Esophagus (tissue), 2 donors: ENCODE results near the gene FAM120A. TPM values are rescaled to one million over a fixed set of nuclear protein-coding genes. Genes with fewer than 3 reads are reported as not detected.
A peak's percentile ranks its signal among the peaks of the same experiment; 100 is the strongest.

Source experiments
- H3K27ac ChIP-seq, 2 donors: one replicate each; pipeline ENCODE4 v1.5.1; 2013; ENCODE audit warnings: low read depth in 2 of 2, mild to moderate bottlenecking in 2 of 2, inconsistent platforms in 1 of 2, low read length in 1 of 2, moderate library complexity in 1 of 2
- H3K27me3 ChIP-seq, 2 donors: one replicate each; pipeline ENCODE4 v1.6.1; 2013; ENCODE audit warnings: low read length in 2 of 2, control low read depth in 1 of 2, mild to moderate bottlenecking in 1 of 2; ENCODE audit not compliant: insufficient read depth in 2 of 2, control insufficient read depth in 1 of 2
- H3K36me3 ChIP-seq, 2 donors: one replicate each; pipeline ENCODE4 v1.6.1; 2013; ENCODE audit warnings: low read length in 1 of 2; ENCODE audit not compliant: control insufficient read depth in 2 of 2, insufficient read depth in 2 of 2
- H3K4me1 ChIP-seq, 2 donors: one replicate each; pipeline ENCODE4 v1.6.1; 2013; ENCODE audit warnings: low read length in 1 of 2; ENCODE audit not compliant: control insufficient read depth in 2 of 2, insufficient read depth in 2 of 2
- H3K4me3 ChIP-seq, 2 donors: one replicate each; pipeline ENCODE4 v1.5.1; 2013; ENCODE audit warnings: low read length in 2 of 2, mild to moderate bottlenecking in 2 of 2, low read depth in 1 of 2, moderate library complexity in 1 of 2
- H3K9me3 ChIP-seq, 2 donors: one replicate each; pipeline ENCODE4 v1.6.1; 2013; ENCODE audit warnings: mild to moderate bottlenecking in 2 of 2, low read depth in 1 of 2, low read length in 1 of 2, moderate library complexity in 1 of 2; ENCODE audit not compliant: control insufficient read depth in 2 of 2, insufficient read depth in 1 of 2
- WGBS, 2 donors: extraction: QIAGEN DNeasy Blood & Tissue Kit; methylation state at CpG; one replicate each; pipeline ENCODE4 v1.1.7; 2013; 5-methylcytosine and 5-hydroxymethylcytosine counted together
- polyA plus RNA-seq, 2 donors: library from polyadenylated mRNA; stranded (reverse); fragments of 200-250 nt; gene quantifications; one replicate each; pipeline ENCODE4 v1.2.3, GENCODE V29; 2013
- donor health status: healthy with polysubstance abuse.
- donor health status: Bipolar disorder and iron deficiency.

The FAM120A gene
- polyA plus RNA-seq, 2 donors = 31.3 to 32.1 TPM

GRCh38 chr9:93577975-93578682 lies 126.6 kb downstream of the FAM120A start:
- H3K4me1 ChIP-seq = peaks cover 16 to 32% of the 10 kb centered on the region in 2 donors
- H3K27me3 ChIP-seq = no peaks in the 10 kb centered on the region
- no peaks in the 10 kb centered on the region for H3K36me3 ChIP-seq
- no peaks in the 10 kb centered on the region for H3K9me3 ChIP-seq
- peak overlapping the region; percentile 92 for H3K27ac ChIP-seq
- WGBS, 2 donors = 56 to 57% methylated on average over 13 of the region's 13 CpGs
- H3K4me3 ChIP-seq = peak overlapping the region; percentile 83 to 87

GRCh38 chr9:93578844-93579243 lies 127.4 kb downstream of the FAM120A start:
- Histone ChIP-seq H3K4me3 (no peak overlapping the region), H3K9me3 (no peaks in the 10 kb centered on the region), H3K27ac (no peak overlapping the region), H3K36me3 (no peaks in the 10 kb centered on the region), H3K4me1 (peaks cover 16 to 32% of the 10 kb centered on the region in 2 donors), H3K27me3 (no peaks in the 10 kb centered on the region)
- 65 to 69% methylated on average over 5 of the region's 5 CpGs for WGBS, 2 donors

- H3K36me3 ChIP-seq = no peaks in the 10 kb centered on the region
- H3K27ac ChIP-seq = peak overlapping the region in 1 of 2 donors; percentile 29
- no peaks in the 10 kb centered on the region for H3K27me3 ChIP-seq
- H3K4me3 ChIP-seq = no peak overlapping the region
- H3K4me1 ChIP-seq = peaks cover 16 to 28% of the 10 kb centered on the region in 2 donors
- H3K9me3 ChIP-seq = no peaks in the 10 kb centered on the region
- WGBS, 2 donors = 80 to 84% methylated on average over 20 of the region's 20 CpGs
Measured at GRCh38 chr9:93579711-93580516, 128.4 kb downstream of the FAM120A start.

- WGBS, 2 donors = 68 to 70% methylated on average over 10 of the region's 10 CpGs
- H3K4me1 ChIP-seq = peaks cover 16 to 23% of the 10 kb centered on the region in 2 donors
Measured at GRCh38 chr9:93580654-93581380, 129.3 kb downstream of the FAM120A start.

GRCh38 chr9:93582115-93582514 lies 130.6 kb downstream of the FAM120A start:
- no peak overlapping the region for H3K27ac ChIP-seq
- H3K4me1 ChIP-seq = peaks cover 24 to 27% of the 10 kb centered on the region in 2 donors
- H3K36me3 ChIP-seq = no peaks in the 10 kb centered on the region
- H3K9me3 ChIP-seq = no peaks in the 10 kb centered on the region
- 46 to 71% methylated on average over 5 of the region's 5 CpGs for WGBS, 2 donors
- no peaks in the 10 kb centered on the region for H3K27me3 ChIP-seq
- H3K4me3 ChIP-seq = no peak overlapping the region

More at GRCh38 chr9:93580654-93581380, 129.3 kb downstream of the FAM120A start:
- Histone ChIP-seq H3K27ac (no peak overlapping the region), H3K4me3 (no peak overlapping the region), H3K27me3 (no peaks in the 10 kb centered on the region), H3K9me3 (no peaks in the 10 kb centered on the region), H3K36me3 (no peaks in the 10 kb centered on the region)

GRCh38 chr9:93582550-93582949 lies 131.1 kb downstream of the FAM120A start:
- WGBS, 2 donors = 63 to 75% methylated on average over 3 of the region's 3 CpGs
- no peak overlapping the region for H3K27ac ChIP-seq
- H3K4me3 ChIP-seq = no peak overlapping the region
- H3K27me3 ChIP-seq = no peaks in the 10 kb centered on the region
- no peaks in the 10 kb centered on the region for H3K9me3 ChIP-seq
- peaks cover 24 to 27% of the 10 kb centered on the region in 2 donors for H3K4me1 ChIP-seq
- peaks cover 0 to under 1% of the 10 kb centered on the region in 2 donors for H3K36me3 ChIP-seq

GRCh38 chr9:93585259-93585658 lies 133.8 kb downstream of the FAM120A start:
- Histone ChIP-seq H3K36me3 (peaks cover 0 to 3% of the 10 kb centered on the region in 2 donors), H3K4me1 (peaks cover 17 to 20% of the 10 kb centered on the region in 2 donors), H3K27me3 (no peaks in the 10 kb centered on the region), H3K9me3 (no peaks in the 10 kb centered on the region), H3K27ac (no peak overlapping the region), H3K4me3 (no peak overlapping the region)
- 92 to 94% methylated on average over 4 of the region's 4 CpGs for WGBS, 2 donors

- no peaks in the 10 kb centered on the region for H3K9me3 ChIP-seq
- H3K27me3 ChIP-seq = no peaks in the 10 kb centered on the region
- WGBS, 2 donors = 98% methylated on average over 4 of the region's 4 CpGs
- H3K4me3 ChIP-seq = no peak overlapping the region
- peaks cover 16 to 19% of the 10 kb centered on the region in 2 donors for H3K4me1 ChIP-seq
- no peak overlapping the region for H3K27ac ChIP-seq
- H3K36me3 ChIP-seq = peaks cover 0 to 3% of the 10 kb centered on the region in 2 donors
Measured at GRCh38 chr9:93585695-93586094, 134.2 kb downstream of the FAM120A start.

GRCh38 chr9:93586290-93587057 lies 135.0 kb downstream of the FAM120A start:
- H3K27ac ChIP-seq = no peak overlapping the region
- no peak overlapping the region for H3K4me3 ChIP-seq
- no peaks in the 10 kb centered on the region for H3K27me3 ChIP-seq
- H3K9me3 ChIP-seq = no peaks in the 10 kb centered on the region
- peaks cover 14% of the 10 kb centered on the region in 2 donors for H3K4me1 ChIP-seq
- WGBS, 2 donors = 87 to 89% methylated on average over 13 of the region's 13 CpGs
- peaks cover 0 to 3% of the 10 kb centered on the region in 2 donors for H3K36me3 ChIP-seq
